Activated CD8-positive, alpha-beta memory T cell treated with anti-CD3 and anti-CD28 coated beads, Interleukin-2, amount 10 ng/mL, durations not matched to agents 7 days and 5 days (primary cell): ENCODE data around the gene GABPB1. TPM values are rescaled to one million over a fixed set of nuclear protein-coding genes. Genes with fewer than 3 reads are reported as not detected.

Experiments
- ATAC-seq: fragments of 150-1000 bp; cut with Tn5 transposase; one replicate; pipeline ENCODE4 v1.10.0; 2021; ENCODE audit warnings: moderate library complexity
- CTCF ChIA-PET: fragments of 350-600 bp; sonication (Branson Sonifier 250); formaldehyde crosslinking; loops from one replicate; lab custom pipeline; 2021; ENCODE audit warnings: antibody characterized with exemption; lab: Charles Lee
- DNase-seq: peaks from one replicate; pipeline ENCODE4 v3.0.0-alpha.2; 2020
- H3K27ac Mint-ChIP-seq: one replicate; pipeline ENCODE4 v1.8.0; 2021; ENCODE audit warnings: mild to moderate bottlenecking, mixed read lengths
- H3K27me3 Mint-ChIP-seq: one replicate; pipeline ENCODE4 v1.8.0; 2021; ENCODE audit warnings: mixed read lengths
- H3K36me3 Mint-ChIP-seq: one replicate; pipeline ENCODE4 v1.8.0; 2021; ENCODE audit warnings: mild to moderate bottlenecking, mixed read lengths
- H3K4me1 Mint-ChIP-seq: one replicate; pipeline ENCODE4 v1.8.0; 2021; ENCODE audit warnings: mixed read lengths
- H3K4me3 Mint-ChIP-seq: one replicate; pipeline ENCODE4 v1.8.0; 2021; ENCODE audit warnings: mild to moderate bottlenecking, moderate library complexity, mixed read lengths
- H3K9me3 Mint-ChIP-seq: one replicate; pipeline ENCODE4 v1.8.0; 2022; ENCODE audit warnings: low read depth, mixed read lengths
- total RNA-seq, 2 experiments: library from RNA; stranded (reverse); gene quantifications; one replicate each; pipeline ENCODE4 v1.2.3, GENCODE V29; 2021

GABPB1 gene
- total RNA-seq, 2 experiments from 2014 or later: 31.1 to 46.8 TPM

DNA sequence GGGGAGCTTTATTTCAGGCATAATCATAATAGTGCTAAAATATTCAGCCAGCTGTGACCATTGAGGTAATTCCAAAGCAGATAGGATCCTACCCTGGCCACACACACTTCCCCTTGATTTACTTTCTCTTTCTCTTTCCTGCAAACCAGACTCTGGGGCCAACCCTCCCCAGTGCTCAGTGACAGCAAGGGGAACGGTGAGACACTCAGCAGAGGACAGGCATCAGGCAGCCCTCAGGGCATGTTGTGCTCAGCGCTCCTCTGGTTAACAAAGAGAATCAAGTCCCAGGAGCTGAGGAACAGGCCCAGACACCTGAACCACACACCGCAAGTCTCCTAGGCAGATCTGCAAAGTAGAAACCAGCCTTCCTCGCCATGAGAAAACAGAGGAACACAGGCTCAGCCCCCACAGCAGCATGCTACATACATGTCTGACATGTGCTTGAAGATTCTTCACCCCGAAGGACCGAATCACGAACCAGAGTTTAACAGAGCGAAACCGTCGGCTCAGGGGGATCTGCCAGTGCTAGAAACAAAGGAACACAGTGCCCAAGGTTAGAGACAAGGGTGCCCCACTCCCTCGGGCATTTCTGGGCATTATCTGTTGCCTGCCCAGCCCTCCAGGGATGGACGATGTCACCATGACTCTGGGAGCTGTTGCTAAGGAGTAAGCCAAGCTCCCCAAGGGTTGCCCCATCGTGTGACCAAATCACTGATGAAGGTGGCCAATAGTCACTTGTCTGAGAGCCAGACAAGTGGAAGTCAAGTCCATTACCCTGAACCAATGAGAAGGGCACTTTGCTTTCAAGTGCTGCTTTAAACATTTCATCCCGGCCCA, 107.0 kb downstream of the GABPB1 start:
- Mint-ChIP-seq H3K4me3 (peak overlapping the region; percentile 74), H3K36me3 (peaks cover 14% of the 10 kb centered on the region), H3K9me3 (no peaks in the 10 kb centered on the region), H3K27ac (peak overlapping the region; percentile 96), H3K27me3 (no peaks in the 10 kb centered on the region), H3K4me1 (peaks cover 55% of the 10 kb centered on the region)
- ATAC-seq: peak; percentile 98
- CTCF ChIA-PET: interaction anchor here (1.0 to 5.9 kb wide), 6 partner anchors 12 to 660 kb away, joined by 3 to 77 read pairs (median 6); no protein-coding TSS in a partner anchor
- peak; percentile 89 for DNase-seq

DNA sequence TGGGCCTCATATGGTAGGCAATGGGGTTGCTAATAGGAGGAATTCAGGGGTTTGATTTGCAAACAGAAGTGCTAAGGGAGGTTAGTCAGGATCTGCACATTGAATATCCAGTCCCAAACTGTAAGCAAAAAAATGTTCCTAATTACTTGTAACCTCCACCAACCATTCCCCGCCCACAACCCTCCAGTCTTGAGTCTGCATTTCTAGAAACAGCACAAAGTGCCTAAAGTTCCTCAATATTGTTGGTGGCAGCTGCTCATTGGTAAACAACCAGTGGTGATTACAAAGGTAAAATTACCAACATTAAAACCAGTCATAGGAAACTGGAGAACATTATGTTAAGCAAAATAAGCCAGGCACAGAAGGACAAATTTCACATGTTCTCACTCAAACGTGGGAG, 108.4 kb downstream of the GABPB1 start:
- Mint-ChIP-seq H3K27me3 (no peaks in the 10 kb centered on the region), H3K9me3 (no peaks in the 10 kb centered on the region), H3K27ac (no peak overlapping the region), H3K4me1 (peaks cover 56% of the 10 kb centered on the region), H3K4me3 (no peak overlapping the region), H3K36me3 (peaks cover 14% of the 10 kb centered on the region)
- DNase-seq (no peak), ATAC-seq (no peak)
- CTCF ChIA-PET: interaction anchor here (1.0 to 5.9 kb wide), 2 partner anchors 13 to 63 kb away, joined by 4 to 77 read pairs; no protein-coding TSS in a partner anchor

DNA sequence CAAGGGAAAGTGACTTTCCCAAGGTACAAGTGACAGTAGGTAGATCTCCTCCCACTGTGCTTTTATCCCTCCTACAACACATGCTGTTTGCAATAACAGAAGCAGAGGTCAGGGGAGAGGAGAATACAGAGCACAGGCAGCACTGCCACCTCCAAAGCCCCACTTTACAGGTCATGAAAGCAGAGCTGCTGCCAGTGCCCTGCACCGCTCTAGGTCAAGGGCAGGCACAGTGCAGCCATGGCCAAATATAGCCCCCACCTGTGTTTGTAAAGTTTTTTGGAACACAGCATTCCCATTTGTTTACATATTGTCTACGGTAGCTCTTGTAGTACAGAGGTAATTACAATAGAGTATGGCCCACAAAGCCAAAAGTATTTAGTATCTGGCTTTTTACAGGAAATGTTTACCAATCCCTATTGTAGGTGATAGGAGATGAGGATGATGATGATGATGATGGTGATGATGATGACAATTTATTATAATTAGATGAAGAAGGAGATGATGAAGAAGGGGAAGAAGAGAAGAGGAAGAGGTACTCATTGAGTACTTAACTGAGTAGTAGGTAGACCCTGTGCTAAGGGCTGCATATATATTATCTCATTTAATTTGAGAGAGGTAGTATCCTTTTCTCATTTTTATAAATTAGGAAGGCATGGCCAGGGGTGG, 109.9 kb downstream of the GABPB1 start:
- H3K27me3 Mint-ChIP-seq: no peaks in the 10 kb centered on the region
- CTCF ChIA-PET: interaction anchor here (1.0 to 1.4 kb wide), 3 partner anchors 13 to 106 kb away, joined by 3 to 5 read pairs (median 3); no protein-coding TSS in a partner anchor
- H3K27ac Mint-ChIP-seq: no peak overlapping the region
- H3K36me3 Mint-ChIP-seq: peaks cover 16% of the 10 kb centered on the region
- ATAC-seq: no peak
- no peak overlapping the region for H3K4me3 Mint-ChIP-seq
- H3K9me3 Mint-ChIP-seq: no peaks in the 10 kb centered on the region
- no peak for DNase-seq
- peaks cover 57% of the 10 kb centered on the region for H3K4me1 Mint-ChIP-seq

DNA sequence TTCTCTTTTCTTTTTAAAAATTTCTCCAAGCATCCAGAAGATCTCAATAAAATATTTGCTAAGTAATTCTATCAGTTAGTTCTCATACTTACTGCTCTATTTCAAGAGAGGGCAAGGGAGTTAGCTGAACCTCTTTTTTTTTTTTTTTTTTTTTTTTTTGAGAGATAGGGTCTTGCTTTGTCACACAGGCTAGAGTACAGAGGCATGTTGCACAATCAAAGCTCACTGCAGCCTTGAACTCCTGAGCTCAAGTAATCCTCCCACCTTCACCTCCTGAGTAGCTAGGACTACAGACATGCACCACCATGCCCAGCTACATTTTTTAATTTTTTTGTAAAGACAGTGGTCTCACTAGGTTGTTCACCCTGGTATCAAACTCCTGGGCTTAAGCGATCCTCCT, 110.8 kb downstream of the GABPB1 start:
- no peak for DNase-seq
- ATAC-seq: no peak
- no peaks in the 10 kb centered on the region for H3K27me3 Mint-ChIP-seq
- CTCF ChIA-PET: interaction anchor here (1.0 to 1.7 kb wide), 2 partner anchors 13 to 18 kb away, joined by 3 to 4 read pairs; no protein-coding TSS in a partner anchor
- H3K4me1 Mint-ChIP-seq: peaks cover 52% of the 10 kb centered on the region
- peaks cover 14% of the 10 kb centered on the region for H3K36me3 Mint-ChIP-seq
- no peak overlapping the region for H3K27ac Mint-ChIP-seq
- no peaks in the 10 kb centered on the region for H3K9me3 Mint-ChIP-seq
- no peak overlapping the region for H3K4me3 Mint-ChIP-seq

DNA sequence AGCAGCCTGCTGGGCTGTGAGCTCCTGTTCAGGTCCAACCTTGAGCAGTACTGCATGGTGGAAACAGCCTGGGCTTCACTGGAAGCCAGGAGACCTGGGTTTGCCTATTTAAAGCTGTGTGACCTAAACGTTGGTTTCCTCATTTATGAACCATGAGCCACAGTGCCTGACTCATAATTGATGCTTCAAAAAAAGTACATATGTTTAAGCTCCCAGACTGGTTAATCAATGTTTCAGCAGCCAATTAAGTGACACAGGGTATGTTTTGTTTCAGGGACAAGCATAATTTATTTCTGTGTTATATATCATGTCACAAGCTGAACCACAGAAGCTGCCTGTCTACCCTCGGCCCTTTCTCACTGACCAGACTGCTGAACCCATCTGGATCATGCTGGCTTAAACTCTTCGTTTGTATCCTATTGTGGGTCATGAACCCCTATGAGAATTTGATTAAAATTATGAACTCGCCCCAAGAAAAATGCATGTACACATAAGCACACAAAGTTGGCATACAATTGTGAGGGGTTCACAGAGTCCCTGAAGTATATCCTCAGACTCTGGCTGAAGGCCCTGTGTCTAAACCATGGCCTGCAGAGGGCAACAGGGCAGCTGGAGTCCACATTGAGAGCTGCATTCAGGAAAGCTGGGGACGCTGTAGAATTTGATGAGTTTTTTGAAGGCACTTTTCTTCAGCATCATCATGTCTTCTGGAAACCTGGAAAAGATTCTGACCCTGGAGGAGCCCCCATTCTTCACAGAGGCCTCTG, 113.1 kb downstream of the GABPB1 start:
- peaks cover 31% of the 10 kb centered on the region for H3K4me1 Mint-ChIP-seq
- peaks cover 17% of the 10 kb centered on the region for H3K36me3 Mint-ChIP-seq
- CTCF ChIA-PET: interaction anchor here (0.8 to 2.1 kb wide), 7 partner anchors 9 to 74 kb away, joined by 3 to 13 read pairs (median 5); no protein-coding TSS in a partner anchor
- H3K9me3 Mint-ChIP-seq: no peaks in the 10 kb centered on the region
- no peaks in the 10 kb centered on the region for H3K27me3 Mint-ChIP-seq
- ATAC-seq (peak; percentile 82), DNase-seq (no peak)
- H3K4me3 Mint-ChIP-seq: no peak overlapping the region
- H3K27ac Mint-ChIP-seq: peak overlapping the region; percentile 69

DNA sequence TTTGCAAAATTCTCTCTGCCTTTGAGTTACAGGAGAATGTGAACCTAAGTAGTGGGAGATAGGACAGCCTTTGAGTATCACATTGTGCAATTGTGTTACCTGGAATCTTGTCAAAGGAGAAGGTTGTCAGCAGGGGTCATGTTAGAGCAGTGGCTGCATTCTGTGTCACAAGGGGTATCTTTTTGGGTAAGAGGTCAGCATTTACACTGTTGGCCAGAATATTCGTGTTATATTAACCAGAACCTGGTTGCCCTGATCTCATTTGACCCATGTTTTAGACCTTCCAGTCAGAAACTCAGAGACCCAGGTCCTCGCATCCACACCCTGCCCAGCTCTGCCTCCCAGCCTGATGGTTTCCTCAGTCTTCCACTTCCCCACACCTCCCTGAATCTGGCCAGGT, 116.7 kb downstream of the GABPB1 start:
- Mint-ChIP-seq H3K36me3 (peaks cover 28% of the 10 kb centered on the region), H3K27me3 (no peaks in the 10 kb centered on the region), H3K4me1 (peaks cover 25% of the 10 kb centered on the region), H3K27ac (no peak overlapping the region), H3K9me3 (no peaks in the 10 kb centered on the region), H3K4me3 (no peak overlapping the region)
- no peak for ATAC-seq
- CTCF ChIA-PET: interaction anchor here (1.0 kb wide), 1 partner anchor 1064 kb away, joined by 3 read pairs; no protein-coding TSS in a partner anchor
- peak; percentile 23 for DNase-seq

DNA sequence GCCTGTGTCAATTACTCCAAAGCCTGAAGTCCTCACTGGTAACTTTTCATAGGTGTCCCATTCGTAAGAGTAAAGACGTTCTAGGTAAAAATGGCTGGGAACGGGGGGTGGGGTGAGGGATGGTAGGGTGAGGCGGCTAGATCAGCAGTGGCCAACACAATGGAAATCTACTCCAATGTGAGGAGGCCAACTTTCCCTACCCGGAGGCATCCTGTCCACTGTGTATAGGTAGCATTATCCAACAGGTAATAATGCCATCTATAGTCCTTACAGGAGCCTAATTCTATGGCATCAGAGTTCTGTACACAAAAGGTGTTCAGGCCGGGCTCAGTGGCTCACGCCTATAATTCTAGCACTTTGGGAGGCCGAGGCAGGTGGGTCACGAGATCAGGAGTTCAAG, 118.6 kb downstream of the GABPB1 start:
- Mint-ChIP-seq H3K4me1 (peaks cover 22% of the 10 kb centered on the region), H3K9me3 (no peaks in the 10 kb centered on the region), H3K27me3 (no peaks in the 10 kb centered on the region), H3K36me3 (peaks cover 38% of the 10 kb centered on the region), H3K27ac (no peak overlapping the region), H3K4me3 (no peak overlapping the region)
- no peak for ATAC-seq
- peak; percentile 29 for DNase-seq
- CTCF ChIA-PET: interaction anchor here (0.8 to 1.5 kb wide), 2 partner anchors 26 to 298 kb away, joined by 3 to 4 read pairs; no protein-coding TSS in a partner anchor

DNA sequence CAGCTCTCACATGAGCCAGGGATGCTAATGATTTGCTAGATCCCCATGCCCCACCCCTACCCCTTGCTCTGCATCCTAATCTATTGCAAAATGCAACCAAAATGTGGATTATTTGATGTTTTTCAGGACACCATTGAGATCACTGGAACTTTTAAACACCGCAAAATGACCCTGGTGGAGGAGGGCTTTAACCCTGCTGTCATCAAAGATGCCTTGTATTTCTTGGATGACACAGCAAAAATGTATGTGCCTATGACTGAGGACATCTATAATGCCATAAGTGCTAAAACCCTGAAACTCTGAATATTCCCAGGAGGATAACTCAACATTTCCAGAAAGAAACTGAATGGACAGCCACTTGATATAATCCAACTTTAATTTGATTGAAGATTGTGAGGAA, 119.2 kb downstream of the GABPB1 start:
- ATAC-seq: no peak
- peaks cover 16% of the 10 kb centered on the region for H3K4me1 Mint-ChIP-seq
- DNase-seq: no peak
- H3K4me3 Mint-ChIP-seq: no peak overlapping the region
- no peak overlapping the region for H3K27ac Mint-ChIP-seq
- H3K9me3 Mint-ChIP-seq: no peaks in the 10 kb centered on the region
- H3K27me3 Mint-ChIP-seq: no peaks in the 10 kb centered on the region
- peaks cover 37% of the 10 kb centered on the region for H3K36me3 Mint-ChIP-seq
- CTCF ChIA-PET: interaction anchor here (1.5 kb wide), 1 partner anchor 27 kb away, joined by 4 read pairs; no protein-coding TSS in a partner anchor

DNA sequence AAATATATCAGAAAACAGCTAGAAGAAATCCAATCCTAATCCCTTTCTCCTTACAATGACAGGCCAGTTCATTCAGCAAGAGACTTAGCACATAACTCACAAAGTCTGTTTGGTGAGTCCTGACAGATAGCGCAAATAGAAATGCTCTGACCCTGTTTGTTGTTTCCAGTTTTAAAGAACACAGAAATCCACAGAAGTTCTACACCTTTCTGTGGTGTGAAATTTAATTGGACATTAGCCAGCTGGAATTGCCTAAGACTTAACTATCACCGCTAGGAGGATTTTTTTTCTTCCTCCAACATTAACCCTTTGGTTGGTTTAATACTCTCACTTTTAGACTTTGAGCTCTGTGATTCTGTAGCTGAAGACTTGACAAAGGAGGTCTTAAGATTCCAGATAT, 120.2 kb downstream of the GABPB1 start:
- H3K27me3 Mint-ChIP-seq: no peaks in the 10 kb centered on the region
- ATAC-seq: no peak
- DNase-seq: no peak
- no peak overlapping the region for H3K4me3 Mint-ChIP-seq
- H3K27ac Mint-ChIP-seq: no peak overlapping the region
- peaks cover 11% of the 10 kb centered on the region for H3K4me1 Mint-ChIP-seq
- CTCF ChIA-PET: interaction anchor here (0.7 to 1.5 kb wide), 3 partner anchors 23 to 623 kb away, joined by 3 to 4 read pairs (median 3); no protein-coding TSS in a partner anchor
- H3K36me3 Mint-ChIP-seq: peaks cover 41% of the 10 kb centered on the region
- no peaks in the 10 kb centered on the region for H3K9me3 Mint-ChIP-seq

DNA sequence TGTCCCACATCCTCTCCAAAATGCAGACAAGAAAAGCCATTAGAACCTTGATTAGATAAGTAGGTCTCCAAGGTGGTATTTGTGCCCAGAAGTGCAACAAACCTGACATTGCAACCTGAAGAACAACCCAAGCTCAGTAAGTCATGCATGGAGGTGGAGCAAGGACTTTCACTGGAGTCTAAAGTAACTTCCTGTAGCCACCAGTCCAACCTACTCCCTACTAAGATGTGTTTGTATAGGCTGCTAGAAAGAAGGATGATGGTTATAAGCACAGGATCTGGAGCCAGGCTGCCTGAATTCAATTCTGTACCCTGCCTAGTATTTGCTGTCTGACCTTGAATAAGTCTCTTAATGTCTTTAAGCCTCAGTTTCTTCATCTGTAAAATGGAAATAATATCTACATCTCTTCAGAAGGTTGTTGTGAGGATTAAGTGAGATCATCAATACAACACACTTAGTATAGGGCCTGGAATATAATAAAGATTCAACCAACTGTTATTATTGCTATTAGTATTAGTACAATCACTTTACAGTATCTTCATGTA, 121.7 kb downstream of the GABPB1 start:
- H3K4me1 Mint-ChIP-seq: peaks cover 9% of the 10 kb centered on the region
- H3K27me3 Mint-ChIP-seq: no peaks in the 10 kb centered on the region
- DNase-seq (no peak), ATAC-seq (no peak)
- H3K4me3 Mint-ChIP-seq: no peak overlapping the region
- H3K36me3 Mint-ChIP-seq: peaks cover 51% of the 10 kb centered on the region
- no peaks in the 10 kb centered on the region for H3K9me3 Mint-ChIP-seq
- no peak overlapping the region for H3K27ac Mint-ChIP-seq
- CTCF ChIA-PET: interaction anchor here (0.9 to 1.0 kb wide), 2 partner anchors 8 to 13 kb away, joined by 3 read pairs; no protein-coding TSS in a partner anchor

DNA sequence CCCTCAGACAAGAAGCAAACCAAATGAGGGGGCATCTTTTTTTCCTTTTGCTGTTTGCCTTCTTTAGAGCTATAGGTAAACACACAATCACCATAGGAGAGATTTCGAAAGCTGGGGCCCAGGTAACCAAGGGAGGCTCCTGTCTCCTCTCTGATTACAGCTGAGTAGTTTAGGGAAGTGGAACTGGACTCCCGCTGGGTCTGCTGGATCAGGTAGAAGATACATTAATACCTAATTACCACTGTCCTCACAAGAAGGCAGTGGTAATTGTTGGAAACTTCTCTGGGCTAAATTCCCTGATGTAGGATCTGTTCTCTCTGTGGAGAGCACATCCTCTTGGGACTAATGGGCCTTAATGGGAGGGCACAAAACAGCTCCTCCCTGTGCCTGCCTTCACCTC, 122.2 kb downstream of the GABPB1 start:
- peaks cover 54% of the 10 kb centered on the region for H3K36me3 Mint-ChIP-seq
- no peak overlapping the region for H3K27ac Mint-ChIP-seq
- CTCF ChIA-PET: interaction anchor here (0.9 to 1.0 kb wide), 2 partner anchors 9 to 13 kb away, joined by 3 read pairs; no protein-coding TSS in a partner anchor
- no peaks in the 10 kb centered on the region for H3K27me3 Mint-ChIP-seq
- no peaks in the 10 kb centered on the region for H3K9me3 Mint-ChIP-seq
- DNase-seq (no peak), ATAC-seq (no peak)
- H3K4me3 Mint-ChIP-seq: no peak overlapping the region
- peaks cover 9% of the 10 kb centered on the region for H3K4me1 Mint-ChIP-seq

DNA sequence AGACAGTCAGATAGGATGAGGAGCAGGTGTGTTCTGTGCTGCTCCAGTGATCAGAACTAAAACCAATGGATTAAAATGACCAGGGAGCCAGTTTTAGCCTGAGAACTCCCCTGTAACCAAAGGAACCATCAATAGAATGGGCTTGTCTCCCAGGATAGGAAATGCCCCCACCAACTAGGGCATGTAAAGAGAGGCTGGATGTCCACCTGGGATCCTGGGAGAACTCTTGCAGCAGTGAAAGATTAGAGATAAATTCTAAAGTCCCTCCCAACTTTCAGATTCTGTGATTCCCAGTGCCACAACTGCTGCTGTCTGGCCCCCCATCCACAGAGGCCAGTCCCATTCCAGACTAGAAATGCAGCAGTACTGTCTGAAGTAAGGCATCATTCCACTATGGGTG, 123.2 kb downstream of the GABPB1 start:
- CTCF ChIA-PET: interaction anchor here (1.0 kb wide), 1 partner anchor 20 kb away, joined by 5 read pairs; no protein-coding TSS in a partner anchor
- no peaks in the 10 kb centered on the region for H3K9me3 Mint-ChIP-seq
- H3K36me3 Mint-ChIP-seq: peaks cover 62% of the 10 kb centered on the region
- no peak for DNase-seq
- no peak overlapping the region for H3K4me3 Mint-ChIP-seq
- peaks cover 9% of the 10 kb centered on the region for H3K4me1 Mint-ChIP-seq
- no peaks in the 10 kb centered on the region for H3K27me3 Mint-ChIP-seq
- no peak overlapping the region for H3K27ac Mint-ChIP-seq
- no peak for ATAC-seq
